SIG-M5 treated with dmso at 0.1 percent for 504 hours (cell line): ENCODE measurements around the gene BRAF.
A peak's percentile ranks its signal among the peaks of the same experiment; 100 is the strongest.
"Not testable (repeated sequence)": the region's sequence is repeated elsewhere in the genome, so short reads cannot be mapped to it uniquely, and the experiment has no call there.

Experiments
- DNase-seq: peaks from one replicate; lab custom pipeline; 2025; ENCODE audit not compliant: unreplicated experiment; lab: John Stamatoyannopoulos, UW

The BRAF gene

DNA sequence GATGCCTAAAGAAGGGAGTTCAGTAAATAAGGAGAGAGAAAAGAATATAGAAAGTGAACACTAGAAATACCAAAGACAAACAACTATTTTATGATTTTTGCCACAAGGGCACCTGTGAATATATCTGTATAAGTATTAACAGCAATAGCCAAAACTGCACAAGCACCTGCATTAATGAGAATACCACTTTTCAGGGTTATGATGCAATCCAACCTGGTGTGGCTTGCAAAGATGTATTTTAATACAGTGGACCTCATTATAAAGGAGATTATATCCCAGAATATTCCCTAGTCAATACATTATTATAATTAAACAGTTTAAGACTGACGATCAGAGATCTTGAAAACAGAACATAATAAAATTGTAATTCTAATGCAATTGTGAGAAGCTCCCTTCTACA is 4.0 kb downstream of the BRAF start:
- DNase-seq: no peak

GRCh38 chr7:140918236-140918635 is 6.5 kb downstream of the BRAF start:
- no peak for DNase-seq

GRCh38 chr7:140917258-140917657 is 7.5 kb downstream of the BRAF start:
- DNase-seq: no peak

DNA sequence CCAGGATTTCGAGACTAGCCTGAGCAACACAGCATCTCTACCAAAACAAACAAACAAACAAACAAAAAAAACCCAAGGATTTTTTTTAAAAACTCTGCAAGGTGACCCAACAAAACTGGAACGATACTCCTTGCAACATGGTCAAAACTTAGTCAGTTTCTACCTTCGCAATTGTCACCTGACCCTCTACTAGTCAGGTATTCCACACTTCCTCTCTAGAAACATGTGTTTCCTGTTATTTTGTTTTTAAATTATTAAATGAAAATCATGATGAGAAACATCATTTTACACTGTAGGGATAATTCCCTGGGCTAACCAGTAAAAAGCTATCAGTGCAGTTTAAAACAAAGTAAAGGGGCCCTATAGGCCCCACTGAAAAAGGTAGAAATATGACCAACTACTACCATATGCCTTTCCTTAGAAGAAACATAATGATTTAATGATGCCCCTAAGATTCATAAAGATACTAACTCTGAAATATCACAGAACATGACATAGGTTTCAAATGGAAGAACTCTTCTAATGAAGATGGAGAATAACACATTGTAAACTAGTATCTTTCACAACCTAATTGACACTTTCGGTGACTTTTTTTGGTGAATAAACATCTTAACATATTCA is 8.7 kb downstream of the BRAF start:
- DNase-seq: no peak

GRCh38 chr7:140914083-140914482 is 10.6 kb downstream of the BRAF start:
- no peak for DNase-seq

GRCh38 chr7:140913596-140913928 is 11.2 kb downstream of the BRAF start:
- DNase-seq: not testable (repeated sequence)

- no peak for DNase-seq
Observed at GRCh38 chr7:140911746-140912145, 13.0 kb downstream of the BRAF start.

DNA sequence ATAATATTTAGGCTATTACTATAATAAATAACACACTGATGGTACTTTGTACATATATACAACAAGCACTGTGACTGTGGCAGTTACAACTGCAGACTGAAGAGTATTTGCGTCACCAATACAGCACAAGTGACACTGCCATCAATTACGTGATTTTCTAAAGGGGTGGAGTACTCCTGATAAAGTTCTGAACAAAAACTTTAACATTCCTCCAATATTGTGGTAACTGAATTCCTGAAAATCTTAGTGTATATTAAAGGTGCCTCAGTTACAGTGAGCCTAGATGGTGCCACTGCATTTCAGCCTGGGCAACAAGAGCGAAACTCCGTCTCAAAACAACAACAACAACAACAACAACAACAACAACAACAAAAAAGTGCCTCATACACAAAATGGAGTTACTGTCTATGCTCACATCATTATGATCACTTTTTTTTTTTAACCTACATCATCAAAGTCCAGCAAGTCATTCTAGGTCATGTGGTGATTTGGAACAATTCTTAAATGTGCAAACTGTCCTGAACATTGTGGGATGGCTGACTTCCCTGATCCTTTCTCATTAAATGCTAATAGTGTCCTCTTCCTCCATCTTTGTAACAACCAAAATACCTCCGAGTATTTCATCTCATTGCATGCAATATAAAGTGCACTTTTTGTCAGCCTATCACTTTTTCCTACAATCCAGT is 15.1 kb downstream of the BRAF start:
- DNase-seq: no peak

DNA sequence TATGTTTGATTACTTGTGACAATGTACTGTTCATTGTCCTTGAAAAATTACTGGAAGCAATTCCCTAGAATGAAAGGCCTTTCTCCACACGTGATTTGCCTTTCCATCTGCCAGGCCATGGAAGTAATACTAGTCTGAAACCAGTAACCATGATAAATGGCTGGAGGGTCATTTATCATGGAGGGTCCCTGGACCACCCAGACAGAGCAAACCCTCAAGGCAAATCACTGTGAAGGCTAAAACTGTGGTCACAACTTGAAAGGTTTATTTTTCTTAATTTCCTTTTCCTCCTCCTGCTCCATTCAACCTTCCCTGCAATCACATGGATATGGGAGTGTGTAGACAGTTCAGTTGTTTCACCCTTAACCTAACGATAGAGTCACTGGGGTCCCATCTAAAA is 16.4 kb downstream of the BRAF start:
- no peak for DNase-seq

- peak; percentile 49 for DNase-seq
Observed at GRCh38 chr7:140903741-140904480, 20.8 kb downstream of the BRAF start.

DNA sequence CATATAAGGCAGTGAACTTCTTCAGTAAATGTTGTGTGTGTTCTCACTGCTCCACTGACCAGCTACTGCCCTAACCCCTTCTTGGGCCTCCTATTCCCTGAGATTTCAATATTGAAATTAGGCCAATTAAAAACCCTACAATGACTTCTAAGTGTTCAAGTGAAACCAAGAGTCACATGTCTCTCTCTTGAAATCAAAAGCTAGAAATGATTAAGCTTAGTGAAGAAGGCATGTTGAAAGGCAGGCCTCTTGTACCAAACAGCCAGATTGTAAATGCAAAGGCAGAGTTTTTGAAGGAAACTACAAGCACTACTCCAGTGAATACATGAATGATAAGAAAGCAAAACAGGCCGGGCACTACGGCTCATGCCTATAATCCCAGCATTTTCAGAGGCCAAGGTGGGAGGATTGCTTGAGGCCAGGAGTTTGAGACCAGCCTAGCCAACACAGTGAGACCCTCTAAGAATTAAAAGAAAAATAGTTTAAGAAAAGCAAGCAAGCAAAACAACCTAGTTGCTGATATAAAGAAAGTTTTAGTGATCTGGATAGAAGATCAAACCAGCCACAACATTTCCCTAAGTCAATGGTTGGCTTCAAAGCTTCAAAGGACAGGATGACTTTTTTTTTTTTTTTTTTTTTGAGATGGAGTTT is 22.3 kb downstream of the BRAF start:
- no peak for DNase-seq

- DNase-seq: no peak
Observed at GRCh38 chr7:140901941-140902302, 22.8 kb downstream of the BRAF start.

DNA sequence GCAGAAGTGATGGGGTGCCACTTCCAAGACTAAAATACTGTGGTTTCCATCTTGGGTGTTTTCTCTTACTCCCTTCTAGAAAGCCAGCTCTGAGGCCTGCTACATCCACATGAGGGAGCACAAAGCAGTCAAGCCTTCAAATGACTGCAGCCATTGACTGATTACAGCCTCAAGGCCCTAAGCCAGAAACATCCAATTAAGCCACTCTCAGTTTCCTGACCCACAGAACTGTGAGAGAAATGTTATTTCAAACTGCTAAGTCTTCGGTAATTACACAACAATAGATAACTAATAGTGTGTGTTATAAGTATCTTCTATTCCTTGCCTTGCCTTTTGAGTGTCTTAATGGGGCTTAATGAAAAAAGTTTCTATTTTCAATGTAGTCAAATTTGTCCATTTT is 24.8 kb downstream of the BRAF start:
- DNase-seq: no peak

DNA sequence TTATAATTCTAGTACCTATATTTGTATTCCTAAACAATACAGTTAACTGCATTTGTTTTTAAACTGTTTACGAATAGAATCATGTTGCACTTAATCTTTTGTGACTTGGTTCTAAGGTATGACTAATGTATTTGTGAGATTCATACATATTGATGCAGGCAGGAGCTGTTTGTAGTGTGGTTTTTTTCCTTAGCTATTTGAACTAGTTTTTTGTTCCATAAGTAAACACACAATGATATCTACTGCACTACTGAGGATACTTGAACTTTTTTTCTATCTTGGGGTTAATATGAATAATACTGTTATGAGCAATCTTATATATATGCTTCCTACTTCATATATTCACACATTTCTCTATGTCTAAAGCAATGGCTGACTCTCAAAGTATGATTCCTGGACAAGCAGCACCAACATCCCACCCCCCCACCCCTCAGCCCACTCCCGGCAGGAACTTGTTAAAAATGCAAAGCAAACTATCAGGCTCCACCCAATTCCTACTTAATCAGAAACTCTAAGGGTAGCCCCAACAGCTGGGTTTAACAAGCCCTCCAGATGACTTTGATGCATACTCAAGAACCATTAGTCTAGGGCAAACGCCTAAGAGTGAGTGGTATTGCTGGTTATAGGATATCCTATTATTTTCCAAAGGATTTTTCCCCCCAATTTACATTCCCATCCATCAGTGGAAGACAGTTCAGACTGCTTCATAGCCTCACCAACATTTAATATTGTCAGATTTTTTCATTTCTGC is 25.8 kb downstream of the BRAF start:
- no peak for DNase-seq

GRCh38 chr7:140896996-140897395 is 27.7 kb downstream of the BRAF start:
- peak; percentile 9 for DNase-seq

GRCh38 chr7:140889645-140890044 is 35.1 kb downstream of the BRAF start:
- no peak for DNase-seq

GRCh38 chr7:140889150-140889549 is 35.6 kb downstream of the BRAF start:
- no peak for DNase-seq

- DNase-seq: no peak
Observed at GRCh38 chr7:140888087-140888486, 36.6 kb downstream of the BRAF start.

DNA sequence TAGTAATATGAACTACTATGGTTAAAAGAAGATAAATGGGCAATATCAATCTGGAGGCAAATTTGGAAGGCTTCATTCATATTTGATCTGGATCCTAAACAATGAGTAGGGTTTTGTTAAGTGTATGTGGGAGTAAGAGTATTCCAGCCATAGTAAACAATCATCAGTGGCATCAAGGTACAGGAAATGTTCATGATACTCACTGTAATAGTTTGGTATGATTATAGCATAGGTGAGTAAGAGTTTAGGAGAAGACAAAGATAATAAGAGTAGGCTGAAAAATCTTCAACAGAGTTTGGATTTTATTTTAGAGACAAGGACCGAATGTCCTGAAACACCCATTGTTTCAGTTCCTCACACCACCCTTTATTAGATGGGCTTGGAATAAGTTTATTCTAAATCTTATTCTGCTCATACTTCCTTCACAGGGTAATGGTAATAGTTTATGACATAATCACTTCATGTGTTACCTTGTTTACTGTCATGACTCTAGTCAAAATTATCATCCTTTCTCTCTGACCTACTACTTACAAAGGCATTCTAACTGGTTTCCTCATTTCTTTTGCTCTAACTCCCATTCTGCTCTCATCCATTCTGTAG is 38.9 kb downstream of the BRAF start:
- no peak for DNase-seq

GRCh38 chr7:140883378-140883777 is 41.4 kb downstream of the BRAF start:
- DNase-seq: no peak

- DNase-seq: not testable (repeated sequence)
Observed at GRCh38 chr7:140882834-140883233, 41.9 kb downstream of the BRAF start.
